Measurements from ENCODE around the gene DDX46. TPM values are rescaled to one million over a fixed set of nuclear protein-coding genes. Genes with fewer than 3 reads are reported as not detected.
"Not testable (repeated sequence)": the region's sequence is repeated elsewhere in the genome, so short reads cannot be mapped to it uniquely, and the experiment has no call there.

Gene DDX46
- total RNA-seq, 1 donor: 29.8 TPM

GRCh38 chr5:134749415-134749814 lies 9.2 kb upstream of the DDX46 start:
- TF ChIP-seq CTCF (IDR thresholded peaks at IDR 0.05; ENCODE audit: insufficient read depth, low read depth, low read length): no peak
- H3K4me3 ChIP-seq (ENCODE audit: low read depth, low read length): no peak overlapping the region
- DNase-seq (ENCODE audit: low read depth): no peak

- DNase-seq (ENCODE audit: low read depth): no peak
- H3K4me3 ChIP-seq (ENCODE audit: low read depth, low read length): peak overlapping the region; percentile 96
- no peak for TF ChIP-seq CTCF (IDR thresholded peaks at IDR 0.05; ENCODE audit: insufficient read depth, low read depth, low read length)
Measured at GRCh38 chr5:134758176-134758503, 439 bp upstream of the DDX46 start.

- peak; percentile 6 for DNase-seq (ENCODE audit: low read depth)
- not testable (repeated sequence) for H3K4me3 ChIP-seq (ENCODE audit: low read depth, low read length)
Measured at GRCh38 chr5:134767528-134768291, 9.1 kb downstream of the DDX46 start.

- TF ChIP-seq CTCF (IDR thresholded peaks at IDR 0.05; ENCODE audit: insufficient read depth, low read depth, low read length): no peak
- DNase-seq (ENCODE audit: low read depth): peak; percentile 75
- H3K4me3 ChIP-seq (ENCODE audit: low read depth, low read length): no peak overlapping the region
Measured at GRCh38 chr5:134769206-134769605, 10.6 kb downstream of the DDX46 start.

GRCh38 chr5:134772461-134773125 lies 14.0 kb downstream of the DDX46 start:
- no peak for TF ChIP-seq CTCF (IDR thresholded peaks at IDR 0.05; ENCODE audit: insufficient read depth, low read depth, low read length)
- DNase-seq (ENCODE audit: low read depth): no peak
- no peak overlapping the region for H3K4me3 ChIP-seq (ENCODE audit: low read depth, low read length)

GRCh38 chr5:134777366-134777765 lies 18.8 kb downstream of the DDX46 start:
- no peak for TF ChIP-seq CTCF (IDR thresholded peaks at IDR 0.05; ENCODE audit: insufficient read depth, low read depth, low read length)
- DNase-seq (ENCODE audit: low read depth): no peak
- H3K4me3 ChIP-seq (ENCODE audit: low read depth, low read length): no peak overlapping the region

GRCh38 chr5:134784241-134784920 lies 25.8 kb downstream of the DDX46 start:
- H3K4me3 ChIP-seq (ENCODE audit: low read depth, low read length): no peak overlapping the region
- TF ChIP-seq CTCF (IDR thresholded peaks at IDR 0.05; ENCODE audit: insufficient read depth, low read depth, low read length): peak; percentile 19
- peak; percentile 8 for DNase-seq (ENCODE audit: low read depth)

Data from fibroblast of villous mesenchyme (primary cell).